ENCODE measurements around the gene RPL39L. TPM values are rescaled to one million over a fixed set of nuclear protein-coding genes. Genes with fewer than 3 reads are reported as not detected.

RPL39L gene
- 9.4 and 10.2 TPM in 2 replicates for total RNA-seq

DNA sequence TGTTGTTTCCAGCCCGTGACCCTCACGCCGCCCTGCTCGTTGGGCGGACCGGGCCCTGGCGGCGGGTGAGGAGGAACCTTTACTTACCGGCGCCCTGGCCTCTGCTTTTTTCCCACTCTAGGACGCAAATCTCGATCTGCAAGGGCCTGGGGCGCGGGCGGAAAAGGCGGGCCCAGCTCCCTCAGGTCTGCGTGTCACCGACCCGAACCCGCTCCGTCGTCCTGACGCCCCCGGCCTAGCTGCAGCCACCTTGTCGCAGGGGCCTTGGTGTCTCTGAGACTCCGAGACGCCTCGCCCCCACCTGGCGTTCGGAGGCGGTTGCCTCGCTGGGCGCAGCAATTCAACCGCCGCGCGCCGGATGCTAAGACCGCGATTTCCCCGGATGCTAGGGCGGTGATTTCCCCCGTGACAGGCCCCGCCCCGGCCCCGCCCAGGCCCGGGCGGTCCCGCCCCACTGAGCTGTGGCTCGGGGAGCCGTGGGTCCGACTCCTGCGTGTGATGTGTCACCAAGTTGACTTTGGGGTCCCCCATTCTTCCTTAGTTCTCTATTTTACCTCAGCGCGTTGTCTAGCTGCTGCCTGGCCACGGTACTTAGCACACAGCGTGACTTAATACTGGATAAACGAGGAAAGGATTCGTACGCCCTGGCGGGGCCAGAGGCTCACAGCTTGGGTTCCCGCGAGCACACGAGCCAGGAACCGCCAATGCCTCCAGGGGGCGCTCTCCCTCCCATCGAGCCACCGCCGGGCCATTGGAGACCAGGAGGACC, at the start of gene RPL39L:
RPL39L (minus strand) TSS at position 371 of the 769 bp plus-strand sequence. CDS start 18,196 bp downstream, outside the sequence.

Other genes starting within 250 kb of the RPL39L start
- 0.33 and 1.6 TPM in 2 replicates for gene ST6GAL1, start 209.0 kb downstream of the RPL39L start, total RNA-seq
- not detected in 2 replicates for gene RTP1, start 58.0 kb upstream of the RPL39L start, total RNA-seq
- gene MASP1, start 152.2 kb upstream of the RPL39L start, total RNA-seq = under 0.01 TPM in 2 replicates
- gene RTP4, start 228.9 kb upstream of the RPL39L start, total RNA-seq = not detected in 2 replicates

Data from placental epithelial cell (primary cell).